OCI-M1 (cell line): ENCODE results near the gene MDFIC2.
"Not testable (repeated sequence)": the region's sequence is repeated elsewhere in the genome, so short reads cannot be mapped to it uniquely, and the experiment has no call there.

Source experiments
- DNase-seq: peaks from one replicate; lab custom pipeline; 2025; lab: John Stamatoyannopoulos, UW

MDFIC2 gene

DNA sequence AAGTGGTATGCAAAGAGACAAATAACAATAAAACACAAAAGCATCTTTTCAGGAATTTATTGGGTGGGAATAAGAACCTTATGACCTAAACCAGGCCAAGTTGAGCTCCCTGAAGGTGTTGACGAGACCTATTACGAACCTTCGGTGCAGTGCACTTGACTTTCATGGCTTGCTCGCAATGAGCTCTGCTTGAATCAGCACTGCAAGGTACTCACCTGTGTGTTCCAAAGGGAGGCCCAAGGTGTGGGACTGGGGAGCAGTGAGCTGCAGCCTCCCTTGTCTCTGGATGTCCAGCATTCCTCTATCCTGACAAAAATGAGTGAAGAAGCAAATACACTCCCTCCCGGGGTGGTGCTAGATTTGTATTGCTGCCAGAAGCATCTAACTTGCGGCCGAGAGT lies at the start of gene MDFIC2:
TSS of gene MDFIC2 (minus strand) at position 303 of the 400 bp plus-strand sequence. CDS start 665 bp downstream, outside the sequence.
- DNase-seq = no peak

DNA sequence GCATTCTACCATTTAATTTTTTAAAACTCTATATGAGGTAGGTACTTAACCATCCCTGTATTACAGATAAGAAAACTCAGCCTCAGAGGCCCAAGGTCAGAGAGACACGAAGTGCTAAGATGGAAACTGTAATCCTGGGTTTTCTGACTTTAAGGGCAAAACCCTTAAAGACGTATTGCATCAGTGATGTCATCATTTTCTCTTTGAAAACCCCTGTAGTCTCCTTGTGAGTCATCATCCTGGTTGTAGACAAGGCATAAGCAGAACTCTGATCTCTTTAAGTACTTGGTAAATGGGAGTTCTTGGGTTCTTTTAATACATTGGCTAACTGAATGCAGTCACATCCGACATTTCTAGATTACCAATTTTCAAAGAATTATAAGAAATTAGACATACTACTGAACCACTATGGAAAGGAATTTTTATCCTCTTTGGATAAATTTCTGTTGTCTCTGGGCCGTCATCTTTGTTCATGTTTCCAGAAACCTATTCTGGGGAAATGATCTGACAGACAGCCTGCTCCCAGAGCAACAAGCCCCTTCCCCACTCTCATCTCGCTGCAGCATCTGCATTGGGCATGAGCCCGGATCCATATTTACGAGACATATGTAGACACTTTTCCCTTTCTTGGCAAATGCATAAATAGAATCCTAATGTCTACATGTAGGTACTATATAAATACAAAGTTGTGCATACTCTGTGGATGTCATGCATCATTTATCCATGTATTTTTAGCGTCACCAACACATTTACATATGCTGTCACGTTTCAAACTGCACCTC lies 48.7 kb upstream of the MDFIC2 start:
- DNase-seq = peak; percentile 28

DNA sequence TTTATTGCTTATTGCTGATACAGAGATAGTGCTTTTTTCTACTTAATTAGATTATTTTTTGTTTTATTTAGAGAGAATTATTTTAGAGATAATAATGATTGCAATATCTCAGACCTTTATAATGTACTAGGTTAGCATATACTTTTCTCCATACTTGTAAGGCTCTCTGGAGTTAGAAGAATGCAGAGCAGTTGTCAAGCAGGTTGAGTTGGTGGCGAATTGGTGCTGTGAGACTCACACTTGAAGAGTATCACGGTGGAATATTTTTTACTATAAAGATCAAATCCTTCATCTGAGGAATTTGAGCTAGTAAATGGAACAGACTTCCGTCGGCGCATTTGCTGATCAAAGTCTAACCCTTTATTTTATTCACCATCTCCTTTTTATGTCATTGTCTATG lies 47.3 kb upstream of the MDFIC2 start:
- no peak for DNase-seq

DNA sequence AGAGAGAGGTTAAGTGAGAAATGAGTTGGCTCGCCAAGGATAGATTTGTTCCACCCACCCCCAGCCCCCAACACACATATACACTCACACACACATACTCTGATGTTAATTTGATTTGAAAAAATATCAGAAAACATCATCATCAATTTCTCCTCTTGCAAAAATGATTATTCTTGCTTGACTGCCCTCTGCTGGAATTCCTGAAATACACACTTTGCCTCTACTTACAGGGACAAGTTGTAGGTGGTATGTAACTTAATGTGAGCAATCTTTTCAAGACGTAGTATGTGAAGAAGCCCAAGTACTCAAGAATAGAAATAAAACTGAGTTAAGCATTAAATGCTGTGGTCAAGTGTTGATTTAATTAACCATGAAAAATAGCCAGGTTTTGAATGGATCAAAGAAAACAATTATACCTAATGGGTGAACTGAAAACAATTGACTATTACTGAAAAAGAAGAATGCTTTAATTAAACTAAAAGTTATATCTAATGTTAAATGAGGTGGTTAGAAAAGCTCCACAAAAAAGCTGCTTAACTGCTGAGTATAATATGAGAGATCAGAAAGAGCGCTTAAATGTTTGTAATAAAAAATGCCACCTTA lies 46.6 kb upstream of the MDFIC2 start:
- DNase-seq = peak; percentile 26

DNA sequence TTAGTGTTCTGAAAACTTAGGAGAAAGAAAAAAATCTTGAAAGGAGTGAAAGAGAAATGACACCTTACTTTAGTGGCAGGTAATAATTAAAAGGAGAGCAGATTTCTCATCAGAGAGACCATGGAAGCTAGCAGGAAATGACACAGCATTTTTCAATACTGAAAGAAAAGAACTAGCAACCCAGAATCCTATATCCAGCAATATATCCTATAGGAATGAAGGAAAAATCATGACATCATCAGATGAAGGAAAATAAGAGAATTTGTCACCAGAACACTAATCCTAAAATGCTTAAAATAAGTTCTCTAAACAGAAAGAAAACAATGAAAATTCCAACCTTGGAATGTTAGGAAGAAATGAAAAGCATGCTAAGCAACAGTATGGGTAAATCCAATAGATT lies 39.8 kb upstream of the MDFIC2 start:
- no peak for DNase-seq

DNA sequence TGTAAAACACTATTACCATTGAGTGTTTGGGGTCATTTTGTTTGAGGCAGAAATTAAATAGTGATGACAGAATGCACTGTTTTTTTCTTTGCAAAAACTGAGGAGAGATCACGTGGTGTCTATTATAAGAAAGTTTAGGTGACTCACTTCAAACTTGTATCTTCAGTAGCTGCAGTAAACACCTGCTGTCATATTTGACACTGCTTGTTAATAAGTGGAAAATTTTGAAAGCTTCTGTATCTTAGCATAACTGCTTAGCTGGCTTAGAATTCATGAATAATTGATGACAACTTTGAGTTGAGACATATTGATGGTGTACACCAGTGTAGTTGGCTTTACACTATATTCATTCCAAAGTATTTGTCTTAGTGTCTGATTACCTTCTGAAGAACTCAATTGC lies 29.7 kb upstream of the MDFIC2 start:
- no peak for DNase-seq

DNA sequence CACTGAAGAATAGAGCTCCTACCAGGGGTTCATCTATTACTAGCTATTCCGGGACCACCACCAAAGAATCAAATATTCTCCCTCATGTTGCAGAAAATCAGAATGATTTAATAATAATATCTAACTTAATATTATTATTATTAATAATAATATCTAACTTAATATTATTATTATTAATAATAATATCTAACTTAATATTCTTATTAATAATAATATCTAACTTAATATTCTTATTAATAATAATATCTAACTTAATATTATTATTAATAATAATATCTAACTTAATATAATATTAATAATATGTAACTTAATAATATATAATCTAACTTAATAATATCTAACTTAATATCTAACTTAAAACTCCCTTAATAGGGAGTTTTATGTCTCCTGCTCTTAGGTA lies 24.4 kb upstream of the MDFIC2 start:
- not testable (repeated sequence) for DNase-seq

DNA sequence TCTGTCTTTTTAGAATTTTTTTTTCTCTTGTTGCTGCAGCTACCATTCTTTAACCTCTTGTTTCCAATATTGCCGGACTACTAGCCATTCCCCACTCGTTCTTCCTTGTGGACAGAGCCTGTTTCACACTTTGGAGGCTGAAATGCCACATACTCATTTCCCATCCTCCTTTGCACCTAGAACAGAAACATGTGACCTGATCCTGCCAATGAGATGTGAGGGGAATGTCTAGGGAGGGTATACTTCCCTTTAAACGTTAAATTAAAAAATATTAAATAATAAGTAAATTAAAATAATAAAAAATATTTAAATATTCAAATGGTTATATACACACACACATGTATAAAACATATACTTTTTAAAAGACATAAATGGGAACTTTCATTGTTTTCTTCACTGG lies 20.6 kb upstream of the MDFIC2 start:
- DNase-seq = no peak

DNA sequence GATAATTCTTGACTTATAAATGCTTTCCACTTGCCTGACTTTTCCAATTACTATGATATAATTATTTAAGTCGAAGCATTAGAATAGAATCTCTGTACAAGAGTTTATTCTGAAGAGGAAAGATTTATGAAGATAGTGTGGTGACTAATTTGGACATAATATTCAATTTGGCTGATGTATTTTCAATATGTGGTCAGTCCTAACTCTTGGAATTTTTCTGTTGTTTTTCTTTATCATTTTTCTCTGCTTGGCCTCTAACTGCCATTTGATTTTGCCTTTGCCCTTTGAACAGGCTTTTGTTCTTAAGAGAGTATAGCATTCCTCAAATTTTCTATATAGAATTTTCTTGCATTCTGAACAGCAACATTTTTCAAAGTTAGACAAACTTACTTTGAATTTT lies 2.6 kb upstream of the MDFIC2 start:
- no peak for DNase-seq

DNA sequence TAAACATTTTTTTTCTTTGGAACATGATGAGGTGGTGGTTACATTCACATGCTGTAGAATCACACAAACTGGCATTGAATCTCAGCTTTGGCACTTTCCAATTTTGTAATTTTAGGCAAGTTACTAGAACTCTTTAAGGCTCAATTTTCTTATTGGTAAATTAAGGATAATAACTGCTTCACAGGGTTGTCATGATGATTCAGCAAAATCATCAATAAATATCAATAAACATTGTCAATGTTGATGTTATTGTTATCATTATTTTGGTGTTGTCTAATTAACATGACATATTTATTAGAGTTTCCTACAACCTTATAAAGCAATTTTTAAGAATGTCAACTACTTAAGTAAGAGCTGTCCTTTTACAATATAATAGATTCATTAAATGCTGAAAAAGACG lies 1.6 kb downstream of the MDFIC2 start:
- no peak for DNase-seq

DNA sequence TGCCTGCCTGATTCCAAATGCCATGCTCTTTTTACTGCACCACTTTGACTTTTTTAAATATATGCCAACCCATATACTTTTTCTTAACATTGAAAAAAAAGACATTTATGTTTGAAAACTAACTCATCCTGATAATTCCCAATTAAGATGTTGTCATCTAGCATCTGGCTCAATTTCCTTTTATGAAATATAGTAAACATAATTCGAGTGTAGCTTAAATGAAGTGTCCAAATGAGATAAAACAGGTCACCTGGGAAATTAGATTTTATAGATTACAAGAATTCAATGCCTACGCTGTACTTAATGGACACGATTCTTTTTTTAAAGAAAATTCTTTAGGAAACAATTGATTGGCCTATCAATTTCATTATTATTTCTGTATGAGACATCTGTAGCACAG lies 2.8 kb downstream of the MDFIC2 start:
- no peak for DNase-seq

DNA sequence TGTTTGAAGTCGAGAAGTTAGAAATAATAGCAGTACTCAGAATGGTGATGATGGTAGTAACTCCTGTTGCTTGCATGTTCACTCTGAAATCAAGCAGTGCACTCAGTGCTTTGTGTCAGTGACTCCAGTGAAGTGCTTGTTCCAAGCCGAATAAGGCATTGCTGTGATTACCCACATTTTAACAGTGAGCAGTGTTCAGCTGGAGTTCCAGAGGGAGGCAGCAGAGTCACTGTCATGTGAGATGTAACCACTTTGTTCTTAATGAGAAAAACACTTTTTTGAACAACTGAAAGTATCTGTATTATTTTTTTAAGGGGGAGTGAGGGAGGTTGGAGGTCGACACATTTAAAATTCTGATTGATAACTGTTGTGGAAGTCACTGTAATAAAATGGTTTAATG lies 3.7 kb downstream of the MDFIC2 start:
- DNase-seq = no peak

DNA sequence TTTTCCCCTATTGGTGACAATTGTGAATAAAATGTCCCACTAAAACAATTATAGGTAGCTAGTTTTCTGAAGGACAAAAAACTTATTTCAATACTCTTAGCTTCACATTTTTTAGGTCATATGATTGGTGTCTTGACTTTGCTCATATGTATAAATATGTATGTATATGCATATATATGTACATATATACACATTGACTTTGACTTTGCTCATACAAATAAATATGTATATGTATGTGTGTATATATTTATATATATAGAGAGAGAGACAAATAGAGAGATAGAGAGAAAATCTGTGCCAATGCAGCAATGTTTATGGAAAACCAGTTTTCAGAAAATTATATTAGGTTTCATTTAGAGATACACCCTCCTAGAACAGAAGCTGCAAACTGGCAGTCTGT lies 5.7 kb downstream of the MDFIC2 start:
- DNase-seq = no peak

DNA sequence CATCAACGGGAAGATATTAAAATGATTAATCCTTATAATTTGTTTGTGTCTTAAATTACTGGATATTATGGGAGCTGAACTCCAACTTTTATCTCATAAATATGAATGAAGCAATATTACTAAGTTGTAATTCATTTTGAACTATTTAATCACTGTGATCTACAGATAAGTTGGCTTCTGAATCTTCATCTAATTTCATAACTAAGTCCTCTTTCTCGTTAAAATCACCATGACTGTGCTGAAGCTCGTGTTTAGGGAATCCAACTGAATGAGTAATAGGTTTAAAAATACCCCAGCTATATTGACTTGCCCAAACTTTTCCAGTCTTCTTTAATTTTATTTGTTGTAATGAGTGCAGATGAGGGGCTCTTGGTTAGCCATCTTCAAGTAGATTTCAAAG lies 14.1 kb downstream of the MDFIC2 start:
- DNase-seq = no peak

DNA sequence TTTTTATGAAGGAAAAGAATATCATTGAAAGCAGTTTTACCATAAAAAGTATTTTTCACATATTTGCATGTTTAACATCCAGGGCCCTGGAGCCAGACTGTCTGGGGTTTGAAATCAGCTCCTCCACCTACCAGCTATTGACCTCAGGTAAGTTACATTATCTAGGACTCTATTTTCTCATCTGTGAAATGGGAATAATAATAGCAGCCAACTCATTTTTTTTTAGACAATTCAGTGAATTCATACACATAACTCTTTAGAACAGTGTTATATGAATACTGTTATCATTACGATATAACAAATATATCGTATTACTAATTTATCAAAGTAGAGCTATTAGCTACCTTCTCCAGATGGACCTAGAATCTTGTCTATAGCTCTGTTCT lies 21.3 kb downstream of the MDFIC2 start:
- DNase-seq = no peak

DNA sequence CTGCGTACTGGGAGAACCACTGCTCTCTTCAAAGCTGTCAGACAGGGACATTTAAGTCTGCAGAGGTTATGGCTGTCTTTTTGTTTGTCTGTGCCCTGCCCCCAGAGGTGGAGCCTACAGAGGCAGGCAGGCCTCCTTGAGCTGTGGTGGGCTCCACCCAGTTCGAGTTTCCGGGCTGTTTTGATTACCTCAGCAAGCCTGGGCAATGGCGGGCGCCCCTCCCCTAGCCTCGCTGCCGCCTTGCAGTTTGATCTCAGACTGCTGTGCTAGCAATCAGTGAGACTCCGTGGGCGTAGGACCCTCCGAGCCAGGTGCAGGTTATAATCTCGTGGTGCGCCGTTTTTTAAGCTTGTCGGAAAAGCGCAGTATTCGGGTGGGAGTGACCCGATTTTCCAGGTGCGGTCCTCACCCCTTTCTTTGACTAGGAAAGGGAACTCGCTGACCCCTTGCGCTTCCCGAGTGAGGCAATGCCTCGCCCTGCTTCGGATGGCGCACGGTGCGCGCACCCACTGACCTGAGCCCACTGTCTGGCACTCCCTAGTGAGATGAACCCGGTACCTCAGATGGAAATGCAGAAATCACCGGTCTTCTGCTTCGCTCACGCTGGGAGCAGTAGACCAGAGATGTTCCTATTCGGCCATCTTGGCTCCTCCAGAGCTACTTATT lies 21.9 kb downstream of the MDFIC2 start:
- not testable (repeated sequence) for DNase-seq

DNA sequence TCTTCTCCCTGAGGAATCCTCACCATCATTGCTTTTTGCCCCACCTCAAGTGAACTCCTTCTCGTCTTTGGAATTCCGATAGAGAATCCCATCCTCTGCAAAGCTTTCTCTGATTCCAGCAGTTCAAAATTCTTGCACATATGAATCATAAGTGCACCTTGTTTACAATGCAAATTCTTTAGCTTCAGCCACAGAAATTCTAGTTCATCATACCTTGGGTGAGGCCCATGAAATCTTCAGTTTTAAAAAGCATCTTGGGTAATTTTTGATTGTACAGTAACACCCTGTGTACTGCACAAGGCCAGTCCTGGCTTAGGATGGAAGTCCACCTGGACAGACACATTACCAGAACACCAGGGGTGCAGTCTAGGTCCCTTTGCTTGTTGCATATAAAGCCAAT lies 30.8 kb downstream of the MDFIC2 start:
- DNase-seq = no peak

DNA sequence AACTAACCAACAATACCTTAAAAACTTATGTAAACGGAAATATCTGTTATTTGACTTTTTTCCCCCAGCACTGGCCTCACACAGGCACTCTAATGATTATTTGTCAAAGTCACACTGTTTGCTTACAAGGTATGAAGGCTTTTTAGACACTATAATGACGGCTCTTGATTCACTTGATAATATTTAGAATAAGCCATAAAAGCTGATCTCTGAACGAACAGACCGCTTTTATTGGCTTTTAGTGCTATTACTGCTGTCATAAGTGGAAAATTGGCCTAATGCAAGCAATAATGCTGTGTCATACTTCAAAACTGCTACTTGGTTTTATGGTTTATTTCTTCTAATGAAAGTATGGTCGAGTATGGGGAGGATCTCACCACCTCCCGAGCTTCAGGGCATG lies 35.1 kb downstream of the MDFIC2 start:
- no peak for DNase-seq

DNA sequence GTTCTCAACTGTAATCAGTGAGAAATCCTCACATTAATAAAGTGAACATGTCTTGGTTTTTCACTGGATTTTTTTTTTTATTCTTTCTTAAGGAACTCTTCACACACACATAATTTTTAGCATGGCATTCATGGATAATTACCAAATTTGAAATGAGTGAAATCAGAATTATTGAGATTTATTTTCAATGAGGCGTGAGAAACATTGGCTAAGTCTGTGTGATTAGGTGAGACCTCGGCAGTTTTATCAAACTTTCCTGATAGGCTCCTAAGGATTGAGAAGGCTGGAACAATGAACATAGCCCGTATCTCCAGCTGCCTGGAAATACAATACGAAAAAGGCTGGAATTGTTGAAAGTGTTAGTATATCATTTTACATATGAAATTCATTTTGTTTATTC lies 35.5 kb downstream of the MDFIC2 start:
- DNase-seq = no peak

DNA sequence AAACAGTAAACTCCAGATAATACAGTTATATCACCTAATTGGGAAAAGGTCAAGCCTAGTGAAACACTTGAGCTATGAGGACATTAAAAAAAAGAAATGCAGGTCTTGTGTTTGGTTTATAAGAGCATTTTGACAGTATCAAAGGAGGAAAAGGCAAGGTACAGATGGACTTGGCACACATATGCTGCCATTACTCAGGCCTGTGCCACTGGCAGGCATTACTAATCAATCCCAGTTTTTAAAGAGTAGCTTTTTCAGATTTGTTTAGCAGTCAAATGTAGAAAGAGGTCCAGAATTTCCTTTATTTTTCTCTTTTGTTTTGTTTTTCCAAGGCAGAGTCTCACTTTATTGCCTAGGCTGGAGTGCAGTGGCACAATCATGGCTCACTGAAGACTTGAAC lies 38.9 kb downstream of the MDFIC2 start:
- DNase-seq = no peak

DNA sequence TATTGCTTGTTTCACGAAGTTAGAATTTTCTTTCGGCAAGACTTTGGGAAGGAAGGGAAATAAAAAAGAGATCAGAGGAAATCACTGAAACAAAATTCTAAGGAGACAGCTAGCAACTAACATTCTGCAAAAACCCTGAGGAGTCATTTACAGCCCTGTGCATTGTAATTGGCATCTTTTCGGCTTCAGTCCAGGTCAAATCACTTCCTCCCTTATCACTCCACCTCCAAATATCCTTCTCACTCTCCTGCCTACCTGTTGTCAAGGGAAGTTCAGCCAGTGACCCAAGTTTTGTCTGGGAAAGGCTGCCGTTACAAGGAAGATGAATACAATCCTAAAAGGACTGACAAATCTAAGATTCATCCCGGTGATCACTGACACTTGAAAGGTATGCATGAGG lies 39.6 kb downstream of the MDFIC2 start:
- no peak for DNase-seq

DNA sequence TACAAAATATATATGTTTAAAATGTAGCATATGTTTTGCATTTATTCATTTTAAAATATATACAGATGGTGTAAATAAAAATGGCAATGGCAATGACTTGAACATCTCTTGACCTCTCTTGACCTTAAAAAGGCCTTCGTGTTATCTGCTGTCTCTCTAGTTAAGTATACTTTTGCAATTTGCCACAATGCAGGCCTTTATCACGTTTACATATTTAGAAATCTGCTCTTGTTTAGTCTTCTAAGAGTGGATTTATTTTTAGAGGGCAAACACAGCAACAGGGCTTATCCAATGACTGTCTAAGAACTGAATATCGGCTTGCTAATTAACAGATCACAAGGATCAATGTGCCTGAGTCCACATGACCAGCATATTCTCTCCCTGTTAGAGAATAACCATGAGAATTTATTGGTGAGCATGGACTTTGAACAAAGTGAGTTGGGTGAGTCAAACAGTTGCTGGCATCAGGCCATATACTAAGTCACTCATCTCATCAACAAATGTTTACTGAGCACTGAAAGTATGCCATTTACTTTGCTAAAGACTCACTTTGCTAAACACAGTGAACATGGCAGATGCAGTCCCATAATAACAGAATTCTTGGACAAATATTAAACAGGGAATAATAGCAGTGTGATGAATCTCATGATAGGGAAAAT lies 48.2 kb downstream of the MDFIC2 start:
- no peak for DNase-seq

DNA sequence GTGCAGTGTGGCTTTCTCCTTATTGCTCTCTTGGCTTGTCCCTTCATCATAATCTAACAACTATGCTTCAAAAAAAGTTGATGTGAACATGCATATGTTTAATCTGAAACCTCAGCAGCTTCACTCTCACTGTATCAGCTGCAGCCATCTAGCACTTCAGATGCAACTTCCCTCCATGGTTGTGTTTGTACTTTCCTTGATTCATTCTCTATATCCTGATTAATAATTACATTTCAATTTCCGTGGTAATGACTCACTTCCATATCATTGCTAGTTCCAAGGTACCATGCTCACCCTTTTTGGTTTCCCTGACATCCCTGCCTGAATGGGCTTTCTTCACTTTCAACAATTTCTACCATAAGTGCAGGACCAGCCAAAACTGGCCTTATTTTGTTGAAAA lies 51.2 kb downstream of the MDFIC2 start:
- DNase-seq = no peak
